Tibial nerve (tissue), 4 donors: ENCODE data around the gene MED16. TPM values are rescaled to one million over a fixed set of nuclear protein-coding genes. Genes with fewer than 3 reads are reported as not detected.

ENCODE experiments used
- DNase-seq, 2 donors: peaks; one replicate each; pipeline ENCODE4 v3.0.0-alpha.2; 2019; ENCODE audit warnings: low spot score in 2 of 2
- H3K27ac ChIP-seq, 4 donors: fragments of 200-600 bp; sonication (generic) in 3 of 4; one replicate each; pipeline ENCODE4 v1.5.1; 2017 to 2019; ENCODE audit warnings: mild to moderate bottlenecking in 1 of 4
- H3K27me3 ChIP-seq, 2 donors: fragments of 200-600 bp; sonication (generic) in 1 of 2; one replicate each; pipeline versions ENCODE4 v1.5.1 to v1.6.0; 2017 to 2019
- H3K36me3 ChIP-seq, 3 donors: fragments of 200-600 bp; sonication (generic); one replicate each; pipeline ENCODE4 v1.5.1; 2018 to 2019
- H3K4me1 ChIP-seq, 4 donors: fragments of 200-600 bp; sonication (generic) in 3 of 4; one replicate each; pipeline ENCODE4 v1.5.1; 2017 to 2019
- H3K4me3 ChIP-seq, 4 donors: fragments of 200-600 bp; sonication (generic) in 3 of 4; one replicate each; pipeline ENCODE4 v1.5.1; 2017 to 2019; ENCODE audit warnings: mild to moderate bottlenecking in 1 of 4, moderate library complexity in 1 of 4
- H3K9me3 ChIP-seq, 4 donors: fragments of 200-600 bp; sonication (generic) in 3 of 4; one replicate each; pipeline ENCODE4 v1.5.1; 2017 to 2019
- EP300 ChIP-seq, 2 donors: sonication (generic); formaldehyde crosslinking; IDR thresholded peaks; one replicate each; pipeline ENCODE4 v1.6.1; 2017; ENCODE audit warnings: antibody characterized with exemption in 2 of 2, mild to moderate bottlenecking in 1 of 2
- POLR2A ChIP-seq, 2 donors: fragments of 450-650 bp; IDR thresholded peaks; one replicate each; pipeline ENCODE4 v1.6.1; 2017; ENCODE audit warnings: antibody characterized with exemption in 2 of 2, mild to moderate bottlenecking in 2 of 2, moderate library complexity in 2 of 2
- WGBS, 2 donors: methylation state at CpG; one replicate each; pipeline ENCODE4 v1.1.5; 2018; 5-methylcytosine and 5-hydroxymethylcytosine counted together
- total RNA-seq, 4 donors: library from RNA; depleted of rRNA; stranded (reverse); fragments of >200 nt; gene quantifications; one replicate each; pipeline ENCODE4 v1.1.0, GENCODE V29; 2016
- TF ChIP-seq, protein P1 (sequence below), 5 experiments: fragments of 200-600 bp in 3 of 5; fragments of 450-650 bp in 2 of 5; sonication (generic) in 3 of 5; IDR thresholded peaks; one replicate each; pipeline ENCODE4 v1.5.1; 2016 to 2019; ENCODE audit warnings: antibody characterized with exemption in 5 of 5, mild to moderate bottlenecking in 3 of 5, moderate library complexity in 2 of 5

The MED16 gene
- total RNA-seq, 4 donors from 2014 or later: 49.6 to 67.5 (median 53.9) TPM

DNA sequence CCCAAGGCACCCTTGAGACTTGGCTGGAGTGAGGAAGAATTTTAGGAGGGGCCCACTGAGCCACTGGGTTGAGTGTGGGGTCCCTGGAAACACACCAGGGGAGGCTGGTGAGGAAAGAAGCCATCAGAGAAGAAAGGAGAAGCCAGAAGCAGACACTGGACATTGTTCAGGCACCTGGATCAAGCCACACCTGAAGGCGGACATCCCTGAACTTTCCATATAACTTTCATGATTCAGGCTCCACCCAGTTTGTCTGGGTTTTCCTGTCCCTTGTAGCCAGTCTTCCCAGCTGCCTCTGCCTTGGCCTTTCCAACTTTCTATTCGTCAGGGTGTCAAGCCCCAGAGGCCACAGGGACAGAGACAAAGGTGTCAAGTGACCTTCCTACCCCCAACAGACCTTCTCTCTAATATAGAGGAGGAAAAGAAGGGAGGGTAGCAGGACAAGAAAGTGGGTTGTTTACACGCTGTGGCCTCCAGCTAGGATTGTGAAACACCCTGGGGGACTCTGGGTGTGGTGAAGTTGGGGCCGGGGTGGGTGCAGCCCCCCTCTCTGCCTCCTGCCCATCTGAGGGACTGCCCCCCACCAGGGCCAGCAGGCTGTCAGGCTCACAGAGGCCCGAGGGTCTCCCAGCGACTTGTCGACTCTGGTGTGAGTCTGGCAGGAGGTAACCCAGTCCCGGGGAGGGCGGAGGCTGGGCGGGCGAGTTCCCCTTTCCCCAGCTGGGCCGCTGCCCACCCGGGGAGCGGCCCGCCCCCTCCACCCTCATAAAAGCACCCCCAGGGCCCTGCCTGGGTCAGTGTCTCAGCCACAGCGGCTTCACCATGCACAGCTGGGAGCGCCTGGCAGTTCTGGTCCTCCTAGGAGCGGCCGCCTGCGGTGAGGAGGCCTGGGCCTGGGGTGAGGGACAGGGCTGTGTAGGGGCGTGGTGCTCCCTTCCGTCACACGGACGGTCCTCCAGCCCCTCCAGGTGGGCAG is 33.8 kb downstream of the MED16 start, which contains the start of gene CFD:
CFD (plus strand) TSS at position 797 of the 976 bp plus-strand sequence; CDS start at position 823, 26 bp downstream.
- peak within 1 kb of the TSS; percentile 67 to 87 (median 80) for H3K27ac ChIP-seq
- H3K9me3 ChIP-seq: no peaks in the 10 kb centered on the region
- DNase-seq: peak; percentile 70 to 75
- H3K4me3 ChIP-seq: peak within 1 kb of the TSS; percentile 31 to 53 (median 40)
- WGBS, 2 donors: 31 to 34% methylated on average over 12 to 23 of the region's 24 CpGs
- H3K4me1 ChIP-seq: peaks cover 0 to 47% (median 10%) of the 10 kb centered on the region in 4 donors
- TF ChIP-seq EP300 (IDR thresholded peaks at IDR 0.05) (peak in 1 of 2 donors; percentile 86), POLR2A (IDR thresholded peaks at IDR 0.05) (peak in 1 of 2 donors; percentile 69)
- TF ChIP-seq, protein P1, sequence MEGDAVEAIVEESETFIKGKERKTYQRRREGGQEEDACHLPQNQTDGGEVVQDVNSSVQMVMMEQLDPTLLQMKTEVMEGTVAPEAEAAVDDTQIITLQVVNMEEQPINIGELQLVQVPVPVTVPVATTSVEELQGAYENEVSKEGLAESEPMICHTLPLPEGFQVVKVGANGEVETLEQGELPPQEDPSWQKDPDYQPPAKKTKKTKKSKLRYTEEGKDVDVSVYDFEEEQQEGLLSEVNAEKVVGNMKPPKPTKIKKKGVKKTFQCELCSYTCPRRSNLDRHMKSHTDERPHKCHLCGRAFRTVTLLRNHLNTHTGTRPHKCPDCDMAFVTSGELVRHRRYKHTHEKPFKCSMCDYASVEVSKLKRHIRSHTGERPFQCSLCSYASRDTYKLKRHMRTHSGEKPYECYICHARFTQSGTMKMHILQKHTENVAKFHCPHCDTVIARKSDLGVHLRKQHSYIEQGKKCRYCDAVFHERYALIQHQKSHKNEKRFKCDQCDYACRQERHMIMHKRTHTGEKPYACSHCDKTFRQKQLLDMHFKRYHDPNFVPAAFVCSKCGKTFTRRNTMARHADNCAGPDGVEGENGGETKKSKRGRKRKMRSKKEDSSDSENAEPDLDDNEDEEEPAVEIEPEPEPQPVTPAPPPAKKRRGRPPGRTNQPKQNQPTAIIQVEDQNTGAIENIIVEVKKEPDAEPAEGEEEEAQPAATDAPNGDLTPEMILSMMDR (IDR thresholded peaks at IDR 0.05): peak in 1 of 5 experiments; percentile 17
- no peaks in the 10 kb centered on the region for H3K36me3 ChIP-seq
- peaks cover 0 to 67% of the 10 kb centered on the region in 2 donors for H3K27me3 ChIP-seq

DNA sequence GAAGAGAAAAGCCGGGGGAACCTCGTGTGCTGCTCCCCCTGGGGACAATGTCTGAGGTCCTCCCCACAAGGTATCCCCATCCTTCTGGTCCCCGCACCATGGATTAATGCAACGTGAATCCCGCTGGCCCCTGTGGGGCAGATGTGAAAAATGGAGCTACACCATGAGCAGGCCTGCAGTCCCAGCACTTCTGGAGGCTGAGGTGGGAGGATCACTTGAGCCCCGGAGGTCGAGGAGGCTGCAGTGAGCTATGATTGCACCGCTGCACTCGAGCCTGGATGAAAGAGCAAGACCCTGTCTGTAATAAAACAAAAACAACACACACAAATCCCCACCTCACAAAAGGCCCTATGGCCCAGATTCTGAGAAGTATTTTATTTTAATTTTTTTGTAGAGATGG is 34.7 kb downstream of the MED16 start:
- H3K27ac ChIP-seq: peak overlapping the region in 2 of 4 donors; percentile 75 to 87
- peaks cover 0 to 42% (median 9%) of the 10 kb centered on the region in 4 donors for H3K4me1 ChIP-seq
- WGBS, 2 donors: 76 to 80% methylated on average over 9 of the region's 9 CpGs
- no peak overlapping the region for H3K4me3 ChIP-seq
- DNase-seq: no peak
- H3K9me3 ChIP-seq: no peaks in the 10 kb centered on the region
- TF ChIP-seq, protein P1 (IDR thresholded peaks at IDR 0.05): no peak
- no peak for TF ChIP-seq EP300 (IDR thresholded peaks at IDR 0.05)
- no peak for TF ChIP-seq POLR2A (IDR thresholded peaks at IDR 0.05)
- H3K27me3 ChIP-seq: peaks cover 0 to 73% of the 10 kb centered on the region in 2 donors
- H3K36me3 ChIP-seq: no peaks in the 10 kb centered on the region

DNA sequence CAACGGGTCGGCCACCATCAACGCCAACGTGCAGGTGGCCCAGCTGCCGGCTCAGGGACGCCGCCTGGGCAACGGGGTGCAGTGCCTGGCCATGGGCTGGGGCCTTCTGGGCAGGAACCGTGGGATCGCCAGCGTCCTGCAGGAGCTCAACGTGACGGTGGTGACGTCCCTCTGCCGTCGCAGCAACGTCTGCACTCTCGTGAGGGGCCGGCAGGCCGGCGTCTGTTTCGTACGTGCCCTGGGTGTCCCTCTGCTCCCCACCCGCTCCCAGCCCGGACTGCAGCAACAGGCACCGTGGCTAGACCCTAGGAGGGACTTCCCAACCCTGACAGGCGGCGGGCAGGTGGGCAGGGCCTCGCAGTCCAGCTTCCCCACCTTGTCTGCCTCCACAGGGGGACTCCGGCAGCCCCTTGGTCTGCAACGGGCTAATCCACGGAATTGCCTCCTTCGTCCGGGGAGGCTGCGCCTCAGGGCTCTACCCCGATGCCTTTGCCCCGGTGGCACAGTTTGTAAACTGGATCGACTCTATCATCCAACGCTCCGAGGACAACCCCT is 37.3 kb downstream of the MED16 start:
- TF ChIP-seq EP300 (IDR thresholded peaks at IDR 0.05): no peak
- TF ChIP-seq POLR2A (IDR thresholded peaks at IDR 0.05): no peak
- TF ChIP-seq, protein P1 (IDR thresholded peaks at IDR 0.05): no peak
- no peaks in the 10 kb centered on the region for H3K36me3 ChIP-seq
- H3K27me3 ChIP-seq: peaks cover 0 to 73% of the 10 kb centered on the region in 2 donors
- no peak overlapping the region for H3K27ac ChIP-seq
- H3K9me3 ChIP-seq: no peaks in the 10 kb centered on the region
- H3K4me1 ChIP-seq: peaks cover 0 to 42% (median 2%) of the 10 kb centered on the region in 4 donors
- WGBS, 2 donors: 66 to 83% methylated on average over 18 to 28 of the region's 40 CpGs
- no peak overlapping the region for H3K4me3 ChIP-seq
- DNase-seq: no peak

DNA sequence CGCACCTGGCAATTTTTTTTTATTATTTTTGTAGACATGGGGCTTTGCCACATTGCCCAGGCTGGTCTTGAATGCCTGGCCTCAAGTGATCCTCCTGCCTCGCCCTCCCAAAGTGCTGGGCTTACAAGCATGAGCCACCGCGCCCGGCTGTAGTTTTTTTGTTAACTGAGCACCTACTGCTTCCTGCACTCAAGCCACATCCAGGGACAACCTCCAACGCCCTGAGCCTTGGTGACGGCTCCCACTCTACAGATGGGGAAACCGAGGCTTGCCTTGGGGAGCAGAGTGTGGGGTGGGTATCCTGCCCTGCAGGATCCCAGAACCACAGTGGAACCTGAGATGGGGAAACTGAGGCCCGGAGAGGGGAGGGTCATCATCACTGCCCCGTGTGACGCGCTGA is 37.8 kb downstream of the MED16 start:
- WGBS, 2 donors: 90 to 91% methylated on average over 11 to 12 of the region's 12 CpGs
- Histone ChIP-seq H3K27me3 (peaks cover 0 to 69% of the 10 kb centered on the region in 2 donors), H3K4me1 (peaks cover 0 to 42% (median 3%) of the 10 kb centered on the region in 4 donors)

More for the DNA sequence above, 37.8 kb downstream of the MED16 start:
- H3K9me3 ChIP-seq: no peaks in the 10 kb centered on the region
- no peak overlapping the region for H3K4me3 ChIP-seq
- no peaks in the 10 kb centered on the region for H3K36me3 ChIP-seq
- no peak for TF ChIP-seq EP300 (IDR thresholded peaks at IDR 0.05)
- no peak for TF ChIP-seq POLR2A (IDR thresholded peaks at IDR 0.05)
- TF ChIP-seq, protein P1 (IDR thresholded peaks at IDR 0.05): no peak
- H3K27ac ChIP-seq: no peak overlapping the region
- no peak for DNase-seq
